ENCODE measurements around the gene EIF4E1B.

DNA sequence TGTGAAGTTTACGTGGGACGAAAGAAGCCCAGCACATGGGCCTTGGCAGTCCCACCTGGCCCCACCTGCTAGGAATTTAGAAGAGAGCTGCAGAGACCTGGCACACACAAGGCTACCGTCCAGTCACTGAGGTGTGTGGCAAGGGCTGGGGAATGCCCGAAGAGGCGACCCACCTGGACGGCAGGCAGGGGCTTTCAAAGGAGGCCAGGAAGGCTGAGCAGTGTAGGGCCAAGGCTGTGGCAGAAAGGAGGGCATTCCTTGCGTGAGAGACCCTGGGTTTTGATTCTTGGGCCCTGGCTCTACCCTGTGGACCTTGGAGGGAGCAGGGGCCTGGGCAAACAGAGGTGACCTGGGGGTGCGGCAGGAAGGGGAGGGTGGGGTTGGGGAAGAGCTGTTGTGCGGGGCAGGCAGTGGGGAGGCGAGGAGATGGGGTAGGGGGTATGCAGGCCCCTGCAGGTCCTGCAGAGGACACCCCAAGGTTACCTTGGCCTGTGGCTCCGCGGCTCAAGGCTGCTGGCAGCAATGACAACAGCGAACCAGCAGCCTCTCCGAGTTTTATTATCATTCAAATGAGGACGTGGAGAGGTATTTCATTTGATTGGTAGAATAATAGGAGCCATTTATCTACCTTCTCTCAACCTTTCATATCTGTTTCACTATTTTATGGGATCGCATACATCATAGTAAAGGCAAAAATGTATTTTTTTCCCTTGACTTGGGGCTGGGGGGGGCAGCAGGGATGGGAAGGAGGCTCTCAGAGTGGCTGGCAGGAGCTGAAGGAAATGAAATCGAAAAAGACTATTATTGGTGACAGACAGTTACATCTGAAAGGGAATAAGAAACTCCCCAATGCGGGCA, 41.6 kb downstream of the EIF4E1B start:
- no peak for TF ChIP-seq POLR2A (IDR thresholded peaks at IDR 0.05)
- TF ChIP-seq, protein P1, sequence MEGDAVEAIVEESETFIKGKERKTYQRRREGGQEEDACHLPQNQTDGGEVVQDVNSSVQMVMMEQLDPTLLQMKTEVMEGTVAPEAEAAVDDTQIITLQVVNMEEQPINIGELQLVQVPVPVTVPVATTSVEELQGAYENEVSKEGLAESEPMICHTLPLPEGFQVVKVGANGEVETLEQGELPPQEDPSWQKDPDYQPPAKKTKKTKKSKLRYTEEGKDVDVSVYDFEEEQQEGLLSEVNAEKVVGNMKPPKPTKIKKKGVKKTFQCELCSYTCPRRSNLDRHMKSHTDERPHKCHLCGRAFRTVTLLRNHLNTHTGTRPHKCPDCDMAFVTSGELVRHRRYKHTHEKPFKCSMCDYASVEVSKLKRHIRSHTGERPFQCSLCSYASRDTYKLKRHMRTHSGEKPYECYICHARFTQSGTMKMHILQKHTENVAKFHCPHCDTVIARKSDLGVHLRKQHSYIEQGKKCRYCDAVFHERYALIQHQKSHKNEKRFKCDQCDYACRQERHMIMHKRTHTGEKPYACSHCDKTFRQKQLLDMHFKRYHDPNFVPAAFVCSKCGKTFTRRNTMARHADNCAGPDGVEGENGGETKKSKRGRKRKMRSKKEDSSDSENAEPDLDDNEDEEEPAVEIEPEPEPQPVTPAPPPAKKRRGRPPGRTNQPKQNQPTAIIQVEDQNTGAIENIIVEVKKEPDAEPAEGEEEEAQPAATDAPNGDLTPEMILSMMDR (IDR thresholded peaks at IDR 0.05 in 8 of 11, conservative IDR thresholded peaks at IDR 0.05 in 3 of 11): no peak

Data from spleen (tissue), 7 donors.